GM12892 (cell line): ENCODE results near the gene FBXW8.

Experiments used
- POLR2A ChIP-seq: IDR thresholded peaks from 2 replicates; pipeline ENCODE4 v1.6.1; 2011; ENCODE audit warnings: low read depth, low read length, control low read depth
- TAF1 ChIP-seq: IDR thresholded peaks from 2 replicates; pipeline ENCODE4 v1.6.1; 2011; ENCODE audit warnings: low read depth, mild to moderate bottlenecking, control low read depth, low read length, borderline replicate concordance

DNA sequence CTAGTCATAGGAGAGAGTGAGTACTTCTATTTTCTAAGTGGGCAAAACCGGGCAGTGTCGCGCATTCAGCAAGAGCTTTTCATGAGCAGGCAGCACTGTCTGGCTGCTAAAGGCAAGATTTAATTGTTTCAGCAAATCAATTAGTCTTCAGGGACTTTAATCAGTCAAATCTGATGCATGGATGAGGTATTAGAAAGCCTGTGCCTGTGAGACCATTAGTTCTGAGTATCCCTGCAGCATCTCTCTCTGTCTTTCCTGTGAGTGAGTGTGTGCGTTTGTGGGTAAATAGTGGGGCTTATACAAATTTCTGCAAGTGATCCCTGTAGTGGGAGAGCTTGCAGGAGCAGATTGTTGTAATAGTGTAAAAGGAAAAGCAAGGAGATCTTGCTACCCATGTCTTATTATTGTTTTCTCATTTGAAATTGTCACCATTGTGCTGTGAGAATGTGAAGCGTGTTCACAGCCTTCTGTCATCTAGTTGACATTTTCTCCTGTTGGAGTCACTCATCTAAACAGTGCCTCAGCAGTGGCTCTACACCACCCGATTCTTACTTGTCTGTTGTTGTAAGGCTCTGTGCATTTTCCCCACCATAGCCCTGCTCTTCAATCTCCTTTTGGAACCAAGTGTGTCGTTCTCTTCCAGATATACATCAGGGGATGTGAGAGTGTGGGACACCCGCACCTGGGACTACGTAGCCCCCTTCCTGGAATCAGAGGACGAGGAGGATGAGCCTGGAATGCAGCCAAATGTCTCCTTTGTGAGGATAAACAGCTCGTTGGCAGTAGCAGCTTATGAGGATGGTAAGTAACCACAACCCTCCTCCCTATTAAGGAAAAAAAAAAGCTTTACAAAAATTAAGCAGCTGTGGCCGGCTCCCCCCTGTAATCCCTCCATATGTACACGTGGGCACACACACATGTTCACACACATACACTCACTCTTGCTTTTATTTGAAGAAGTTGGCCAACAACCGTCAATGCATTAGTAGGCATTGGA is 53.6 kb downstream of the FBXW8 start:
- TF ChIP-seq TAF1: no peak
- TF ChIP-seq POLR2A: no peak
